Activated CD4-positive, alpha-beta memory T cell treated with anti-CD3 and anti-CD28 coated beads for 36 hours (primary cell): ENCODE results near the gene CD300E. TPM values are rescaled to one million over a fixed set of nuclear protein-coding genes. Genes with fewer than 3 reads are reported as not detected.
"Not testable (repeated sequence)": the region's sequence is repeated elsewhere in the genome, so short reads cannot be mapped to it uniquely, and the experiment has no call there.

ENCODE experiments used
- CTCF ChIA-PET: fragments of 350-600 bp; sonication (Branson Sonifier 250); formaldehyde crosslinking; loops from one replicate; lab custom pipeline; 2021; ENCODE audit warnings: antibody characterized with exemption, inconsistent platforms; lab: Charles Lee
- POLR2A ChIA-PET: fragments of 350-600 bp; sonication (Branson Sonifier 250); formaldehyde crosslinking; loops from one replicate; lab custom pipeline; 2021; ENCODE audit warnings: antibody characterized with exemption; lab: Charles Lee
- DNase-seq: peaks from one replicate; pipeline ENCODE4 v3.0.0-alpha.2; 2020
- H3K27ac Mint-ChIP-seq: one replicate; pipeline ENCODE4 v1.8.0; 2021; ENCODE audit warnings: mixed read lengths
- H3K27me3 Mint-ChIP-seq: one replicate; pipeline ENCODE4 v1.8.0; 2021; ENCODE audit warnings: mixed read lengths
- H3K36me3 Mint-ChIP-seq: one replicate; pipeline ENCODE4 v1.8.0; 2021; ENCODE audit warnings: mixed read lengths
- H3K4me1 Mint-ChIP-seq: one replicate; pipeline ENCODE4 v1.8.0; 2021; ENCODE audit warnings: low read depth, mixed read lengths
- H3K4me3 Mint-ChIP-seq: one replicate; pipeline ENCODE4 v1.8.0; 2021; ENCODE audit warnings: mild to moderate bottlenecking, mixed read lengths
- H3K9me3 Mint-ChIP-seq: one replicate; pipeline ENCODE4 v1.8.0; 2021; ENCODE audit warnings: mixed read lengths
- intact Hi-C: fragments of 100-400 bp; cut with micrococcal nuclease; formaldehyde crosslinking; loops from one replicate; pipeline ENCODE4 v1.15.1; 2023
- total RNA-seq, 2 experiments: library from RNA; stranded (reverse); gene quantifications; one replicate each; pipeline ENCODE4 v1.2.3, GENCODE V29; 2021

Gene CD300E
- total RNA-seq, 2 experiments from 2014 or later = not detected

DNA sequence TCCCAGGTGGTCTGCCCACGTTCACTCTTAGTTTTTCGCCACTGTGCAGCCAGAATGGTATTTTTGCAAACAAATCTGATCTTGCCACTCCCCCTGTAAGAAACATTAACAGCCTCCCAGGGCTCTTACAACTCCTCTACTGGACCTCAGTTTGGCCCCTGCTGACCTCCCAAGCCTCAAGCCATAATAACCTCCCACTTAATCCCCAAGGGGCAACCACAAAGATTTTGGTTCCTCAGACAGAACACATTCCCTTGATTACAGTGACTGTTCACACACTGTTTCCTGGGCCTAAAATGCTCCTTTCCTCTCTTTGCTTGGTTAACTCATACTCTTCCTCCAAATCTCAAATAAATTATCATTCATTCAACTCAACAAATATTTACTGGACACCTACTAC lies 21.5 kb upstream of the CD300E start:
- H3K4me1 Mint-ChIP-seq = peaks cover 2% of the 10 kb centered on the region
- POLR2A ChIA-PET = no interaction called here
- no peak for DNase-seq
- H3K36me3 Mint-ChIP-seq = no peaks in the 10 kb centered on the region
- H3K27ac Mint-ChIP-seq = no peak overlapping the region
- CTCF ChIA-PET = interaction anchor here (0.9 to 2.4 kb wide), 4 partner anchors 12 to 266 kb away, joined by 3 to 9 read pairs (median 3); no protein-coding TSS in a partner anchor
- H3K27me3 Mint-ChIP-seq = peaks cover 31% of the 10 kb centered on the region
- H3K4me3 Mint-ChIP-seq = no peak overlapping the region
- intact Hi-C loops = no loop called here
- no peaks in the 10 kb centered on the region for H3K9me3 Mint-ChIP-seq

DNA sequence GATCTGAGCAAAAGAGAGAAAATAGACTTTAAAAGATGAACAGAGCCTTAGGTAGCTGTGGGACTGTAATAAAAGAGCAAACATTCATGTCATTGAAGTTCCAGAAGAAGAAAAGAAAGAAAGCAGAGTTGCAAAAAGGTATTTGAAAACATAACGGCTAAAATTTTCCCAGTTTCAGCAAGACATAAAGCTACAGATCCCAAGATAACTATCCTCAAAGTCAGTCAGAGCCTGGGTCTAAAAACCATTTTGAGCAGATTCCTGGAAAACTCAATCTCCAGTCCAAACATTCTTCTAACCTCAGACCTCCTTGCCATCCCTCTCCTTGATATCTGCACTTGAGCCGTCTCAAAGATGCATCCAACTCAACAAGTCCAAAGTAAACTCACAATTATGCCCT lies 20.9 kb upstream of the CD300E start:
- ChIA-PET CTCF (interaction anchor here (0.9 to 2.4 kb wide), 2 partner anchors 13 to 79 kb away, joined by 3 to 9 read pairs; no protein-coding TSS in a partner anchor), POLR2A (interaction anchor here (0.7 kb wide), 1 partner anchor 115 kb away, joined by 3 read pairs; no protein-coding TSS in a partner anchor)
- DNase-seq = no peak
- Mint-ChIP-seq H3K4me3 (no peak overlapping the region), H3K27ac (no peak overlapping the region), H3K4me1 (peaks cover 8% of the 10 kb centered on the region), H3K36me3 (no peaks in the 10 kb centered on the region), H3K9me3 (no peaks in the 10 kb centered on the region), H3K27me3 (peaks cover 31% of the 10 kb centered on the region)
- intact Hi-C loops = loop anchor here (5.0 kb wide), 1 partner anchor 33 kb away; no protein-coding TSS in a partner anchor

DNA sequence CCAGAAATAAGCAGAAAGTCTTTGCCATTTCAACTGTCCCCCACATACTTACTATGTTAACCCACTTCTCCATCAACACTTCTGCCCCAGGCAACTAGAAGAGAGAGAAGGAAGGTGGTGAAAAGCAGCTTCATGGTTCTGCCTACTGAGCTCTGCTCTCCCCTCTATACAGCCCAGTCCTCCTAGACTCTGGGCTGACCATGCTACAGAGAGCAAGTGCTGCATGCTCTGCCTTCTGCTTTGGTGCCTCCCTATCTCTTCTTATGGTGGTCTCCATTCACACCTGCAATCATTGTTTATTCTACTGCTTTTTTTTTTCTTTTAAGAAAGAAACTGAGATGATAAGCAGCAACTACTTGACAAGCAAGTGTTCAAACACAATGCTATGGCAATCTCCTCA lies 20.3 kb upstream of the CD300E start:
- CTCF ChIA-PET = interaction anchor here (0.9 to 2.4 kb wide), 2 partner anchors 14 to 78 kb away, joined by 3 to 9 read pairs; no protein-coding TSS in a partner anchor
- no peak overlapping the region for H3K4me3 Mint-ChIP-seq
- peaks cover 10% of the 10 kb centered on the region for H3K4me1 Mint-ChIP-seq
- intact Hi-C loops = loop anchor here (5.0 kb wide), 1 partner anchor 33 kb away; no protein-coding TSS in a partner anchor
- H3K36me3 Mint-ChIP-seq = no peaks in the 10 kb centered on the region
- POLR2A ChIA-PET = interaction anchor here (0.7 kb wide), 1 partner anchor 116 kb away, joined by 3 read pairs; no protein-coding TSS in a partner anchor
- no peaks in the 10 kb centered on the region for H3K9me3 Mint-ChIP-seq
- no peak for DNase-seq
- peaks cover 29% of the 10 kb centered on the region for H3K27me3 Mint-ChIP-seq
- no peak overlapping the region for H3K27ac Mint-ChIP-seq

DNA sequence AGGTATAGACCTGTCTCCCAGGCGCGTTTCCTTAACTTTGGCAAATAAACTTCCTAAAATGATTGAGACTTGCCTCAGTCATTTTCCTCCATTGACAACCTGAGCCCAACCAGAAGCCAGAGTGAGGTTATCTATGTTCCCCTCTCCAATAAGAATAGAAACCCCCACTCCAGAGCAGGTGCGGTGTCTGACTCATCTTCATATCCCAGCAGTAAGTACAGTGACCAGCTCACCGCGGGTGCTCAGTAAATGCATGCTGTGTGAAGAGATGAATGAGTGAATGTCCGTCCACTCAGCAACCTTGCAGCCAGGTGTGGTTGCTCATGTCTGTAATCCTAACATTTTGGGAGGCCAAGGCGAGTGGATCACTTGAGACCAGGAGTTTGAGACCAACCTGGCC lies 19.5 kb upstream of the CD300E start:
- Mint-ChIP-seq H3K4me1 (peaks cover 10% of the 10 kb centered on the region), H3K27ac (no peak overlapping the region), H3K9me3 (no peaks in the 10 kb centered on the region), H3K27me3 (peaks cover 33% of the 10 kb centered on the region), H3K36me3 (no peaks in the 10 kb centered on the region), H3K4me3 (no peak overlapping the region)
- DNase-seq = no peak
- CTCF ChIA-PET = interaction anchor here (2.4 kb wide), 1 partner anchor 14 kb away, joined by 9 read pairs; no protein-coding TSS in a partner anchor
- POLR2A ChIA-PET = no interaction called here
- intact Hi-C loops = loop anchor here (5.0 kb wide), 1 partner anchor 34 kb away; no protein-coding TSS in a partner anchor

DNA sequence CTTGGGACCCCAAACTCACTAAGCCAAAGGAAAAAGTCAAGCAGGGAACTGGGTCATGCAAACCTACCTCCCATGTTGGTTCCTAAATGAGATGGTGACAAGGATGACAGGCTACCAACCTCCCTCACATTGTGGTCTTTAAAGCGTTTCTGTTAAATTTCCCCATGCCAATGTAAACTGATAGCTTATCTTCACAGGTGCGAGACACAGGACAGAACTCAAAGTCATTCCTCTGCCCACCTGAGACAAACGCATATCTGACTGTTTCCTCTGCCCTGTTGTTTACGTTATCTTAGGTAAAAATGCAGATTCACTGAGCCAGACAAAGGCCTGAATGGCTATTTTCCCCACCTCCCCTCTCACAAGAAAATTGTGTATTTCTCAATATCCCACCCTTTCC lies 19.0 kb upstream of the CD300E start:
- Mint-ChIP-seq H3K27me3 (peaks cover 34% of the 10 kb centered on the region), H3K27ac (no peak overlapping the region), H3K4me1 (peaks cover 10% of the 10 kb centered on the region), H3K9me3 (no peaks in the 10 kb centered on the region), H3K36me3 (no peaks in the 10 kb centered on the region), H3K4me3 (no peak overlapping the region)
- ChIA-PET CTCF (interaction anchor here (0.6 to 2.4 kb wide), 2 partner anchors 15 to 69 kb away, joined by 5 to 9 read pairs; no protein-coding TSS in a partner anchor), POLR2A (no interaction called here)
- DNase-seq = no peak
- intact Hi-C loops = loop anchor here (5.0 kb wide), 1 partner anchor 35 kb away; no protein-coding TSS in a partner anchor

DNA sequence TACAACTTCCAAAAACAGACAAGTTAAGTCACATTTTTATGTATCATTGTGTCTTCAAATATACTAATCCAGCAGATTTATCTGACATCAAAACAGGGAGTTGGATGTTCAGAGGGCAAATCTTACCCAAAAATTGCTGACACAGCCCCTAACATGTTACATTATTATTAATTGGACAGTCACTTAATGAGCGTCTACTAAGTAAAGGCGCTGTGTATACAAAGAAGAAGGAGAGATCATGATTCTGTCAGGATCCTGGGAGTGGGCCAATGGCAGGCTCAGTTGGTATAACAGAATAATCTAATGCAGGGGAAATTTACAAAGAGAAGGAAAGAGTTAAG lies 18.4 kb upstream of the CD300E start:
- no peaks in the 10 kb centered on the region for H3K9me3 Mint-ChIP-seq
- CTCF ChIA-PET = interaction anchor here (0.6 kb wide), 1 partner anchor 70 kb away, joined by 5 read pairs; no protein-coding TSS in a partner anchor
- H3K4me1 Mint-ChIP-seq = peaks cover 10% of the 10 kb centered on the region
- DNase-seq = no peak
- no peaks in the 10 kb centered on the region for H3K36me3 Mint-ChIP-seq
- intact Hi-C loops = loop anchor here (5.0 kb wide), 1 partner anchor 35 kb away; no protein-coding TSS in a partner anchor
- H3K4me3 Mint-ChIP-seq = no peak overlapping the region
- POLR2A ChIA-PET = no interaction called here
- H3K27ac Mint-ChIP-seq = no peak overlapping the region
- H3K27me3 Mint-ChIP-seq = peaks cover 32% of the 10 kb centered on the region

DNA sequence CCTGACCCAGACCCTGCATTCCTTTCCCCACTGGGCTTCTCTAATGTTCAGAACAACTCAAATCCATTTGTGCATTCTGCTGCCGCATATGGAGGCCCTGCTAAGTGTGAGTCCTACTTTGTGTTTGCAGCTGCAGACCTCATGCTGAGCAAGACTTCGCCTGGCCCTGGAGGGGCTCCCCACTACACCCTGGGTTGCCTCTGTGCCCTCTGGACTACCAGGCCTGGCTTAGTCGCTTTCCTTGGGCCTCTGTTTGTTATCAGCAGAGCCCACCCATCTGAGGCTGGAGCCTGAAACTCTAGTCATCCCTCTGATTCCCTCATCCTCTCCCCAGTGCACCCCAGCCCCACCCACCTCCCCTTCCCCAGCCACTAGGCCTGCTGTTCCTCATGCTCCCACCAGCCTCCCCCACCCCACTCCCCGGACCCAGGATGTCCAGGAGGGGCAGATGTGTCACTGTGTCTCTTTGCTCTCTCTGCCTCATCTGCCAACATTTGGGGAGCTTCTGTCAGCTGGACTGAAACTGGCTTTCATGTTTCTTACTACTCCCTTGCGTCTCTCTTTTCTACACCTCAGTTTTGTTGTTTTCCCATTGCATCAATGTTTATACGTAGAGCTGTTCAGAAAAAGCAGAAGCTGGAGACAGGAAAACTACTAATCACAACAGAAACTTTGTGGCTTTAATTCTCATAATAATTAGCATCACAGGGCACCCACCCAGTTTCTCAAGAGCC lies 17.9 kb upstream of the CD300E start:
- peaks cover 10% of the 10 kb centered on the region for H3K4me1 Mint-ChIP-seq
- H3K27ac Mint-ChIP-seq = no peak overlapping the region
- H3K36me3 Mint-ChIP-seq = no peaks in the 10 kb centered on the region
- POLR2A ChIA-PET = no interaction called here
- no peak for DNase-seq
- CTCF ChIA-PET = interaction anchor here (2.8 kb wide), 1 partner anchor 16 kb away, joined by 8 read pairs; no protein-coding TSS in a partner anchor
- no peaks in the 10 kb centered on the region for H3K9me3 Mint-ChIP-seq
- no peak overlapping the region for H3K4me3 Mint-ChIP-seq
- H3K27me3 Mint-ChIP-seq = peaks cover 34% of the 10 kb centered on the region
- intact Hi-C loops = loop anchor here (5.0 kb wide), 1 partner anchor 36 kb away; no protein-coding TSS in a partner anchor

DNA sequence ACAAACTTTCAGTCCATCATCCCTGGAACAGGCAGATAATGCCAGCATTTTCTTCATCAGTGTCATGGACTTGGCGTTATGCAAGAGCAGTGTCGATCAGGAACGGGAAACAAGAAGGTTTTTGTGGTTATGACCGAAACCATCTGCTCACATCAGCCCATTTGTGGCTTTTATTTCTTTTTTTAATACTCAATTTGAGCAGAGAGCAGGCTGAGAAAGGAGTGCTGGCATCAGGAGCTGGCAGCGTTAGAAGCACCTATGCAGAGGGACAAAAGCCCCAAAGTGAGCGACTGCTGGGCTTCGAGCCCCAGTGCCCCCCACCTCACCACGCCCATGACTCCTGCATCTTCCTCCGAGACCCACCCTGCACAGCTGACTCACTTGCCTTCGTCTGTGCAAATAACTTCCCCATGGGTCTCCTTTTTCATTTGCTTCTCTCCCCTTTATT lies 16.2 kb upstream of the CD300E start:
- CTCF ChIA-PET = interaction anchor here (2.8 kb wide), 1 partner anchor 18 kb away, joined by 8 read pairs; no protein-coding TSS in a partner anchor
- H3K27me3 Mint-ChIP-seq = peaks cover 27% of the 10 kb centered on the region

DNA sequence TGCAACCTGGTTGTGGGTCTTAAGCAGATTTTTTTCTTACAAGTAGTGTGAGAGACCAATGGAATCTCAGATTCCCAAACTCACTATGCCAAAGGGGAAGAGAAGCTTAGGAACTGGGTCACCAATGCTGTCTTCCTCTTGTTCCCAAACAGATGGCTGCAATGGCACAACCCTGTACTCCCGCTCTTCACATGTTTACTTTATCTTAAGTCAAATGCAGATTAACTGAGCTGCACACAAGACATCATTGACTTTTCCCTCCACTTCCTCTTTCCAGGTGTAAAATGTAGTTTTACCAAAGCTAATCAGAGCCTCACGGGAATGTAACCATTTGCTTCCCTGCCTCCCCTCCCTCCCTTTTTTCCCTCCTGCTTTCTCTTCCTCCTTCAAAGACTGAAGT lies 14.4 kb upstream of the CD300E start:
- Mint-ChIP-seq H3K9me3 (no peaks in the 10 kb centered on the region), H3K4me1 (peaks cover 10% of the 10 kb centered on the region), H3K27ac (no peak overlapping the region), H3K4me3 (no peak overlapping the region), H3K36me3 (no peaks in the 10 kb centered on the region), H3K27me3 (peaks cover 27% of the 10 kb centered on the region)
- no peak for DNase-seq
- intact Hi-C loops = no loop called here
- ChIA-PET CTCF (interaction anchor here (1.0 kb wide), 1 partner anchor 107 kb away, joined by 3 read pairs; no protein-coding TSS in a partner anchor), POLR2A (no interaction called here)

More for the DNA sequence above, 16.2 kb upstream of the CD300E start:
- H3K4me1 Mint-ChIP-seq = peaks cover 10% of the 10 kb centered on the region
- POLR2A ChIA-PET = no interaction called here
- no peaks in the 10 kb centered on the region for H3K9me3 Mint-ChIP-seq
- DNase-seq = peak; percentile 18
- no peak overlapping the region for H3K4me3 Mint-ChIP-seq
- no peak overlapping the region for H3K27ac Mint-ChIP-seq
- intact Hi-C loops = loop anchor here (5.0 kb wide), 1 partner anchor 38 kb away; no protein-coding TSS in a partner anchor
- H3K36me3 Mint-ChIP-seq = no peaks in the 10 kb centered on the region

DNA sequence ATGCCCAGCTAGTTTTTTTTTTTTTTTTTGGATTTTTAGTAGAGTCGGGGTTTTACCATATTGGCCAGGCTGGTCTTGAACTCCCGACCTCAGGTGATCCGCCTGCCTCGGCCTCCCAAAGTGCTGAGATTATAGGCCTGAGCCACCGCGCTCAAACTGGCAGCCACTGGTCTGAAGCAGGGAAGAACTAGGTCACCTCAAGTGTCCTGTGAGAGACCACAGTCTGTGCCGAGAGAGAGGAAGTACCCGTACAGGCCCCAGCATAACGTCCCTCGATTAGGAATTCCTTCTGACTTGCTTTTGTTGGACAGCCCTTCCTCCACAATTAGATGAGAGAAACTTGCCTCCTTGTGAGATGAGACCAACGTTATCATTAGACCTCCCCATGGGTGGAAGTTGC lies 13.7 kb upstream of the CD300E start:
- peaks cover 22% of the 10 kb centered on the region for H3K27me3 Mint-ChIP-seq
- no peaks in the 10 kb centered on the region for H3K9me3 Mint-ChIP-seq
- no peak overlapping the region for H3K27ac Mint-ChIP-seq
- POLR2A ChIA-PET = no interaction called here
- no peak for DNase-seq
- H3K4me1 Mint-ChIP-seq = peaks cover 10% of the 10 kb centered on the region
- no peaks in the 10 kb centered on the region for H3K36me3 Mint-ChIP-seq
- no peak overlapping the region for H3K4me3 Mint-ChIP-seq
- CTCF ChIA-PET = interaction anchor here (1.0 to 1.1 kb wide), 2 partner anchors 21 to 107 kb away, joined by 3 read pairs; no protein-coding TSS in a partner anchor
- intact Hi-C loops = no loop called here

DNA sequence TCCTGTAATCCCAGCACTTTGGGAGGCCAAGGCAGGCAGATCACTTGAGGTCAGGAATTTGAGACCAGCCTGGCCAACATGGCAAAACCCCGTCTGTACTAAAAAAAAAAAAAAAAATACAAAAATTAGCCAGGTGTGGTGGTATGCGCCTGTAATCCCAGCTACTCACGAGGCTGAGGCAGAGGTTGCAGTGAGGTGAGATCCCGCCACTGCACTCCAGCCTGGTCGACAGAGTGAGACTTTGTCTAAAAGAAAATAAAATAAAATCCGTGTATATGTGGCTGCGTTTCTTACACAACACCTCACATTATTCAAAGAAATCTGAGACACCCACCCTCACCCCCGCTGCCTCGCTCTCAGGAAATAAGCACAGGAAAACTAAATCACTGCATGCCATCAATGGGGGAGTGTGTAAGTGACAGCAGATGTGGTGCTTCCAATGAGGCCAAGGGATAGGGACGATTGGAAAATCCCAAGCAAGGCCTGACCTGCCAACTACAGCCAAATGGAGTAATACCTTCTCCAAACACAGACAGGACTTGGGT lies 13.1 kb upstream of the CD300E start:
- DNase-seq, H3K9me3 Mint-ChIP-seq, H3K27ac Mint-ChIP-seq, H3K4me3 Mint-ChIP-seq, H3K36me3 Mint-ChIP-seq, intact Hi-C loops, POLR2A ChIA-PET: not testable (repeated sequence)
- Mint-ChIP-seq H3K27me3 (peaks cover 18% of the 10 kb centered on the region), H3K4me1 (peaks cover 10% of the 10 kb centered on the region)
- CTCF ChIA-PET = interaction anchor here (1.1 kb wide), 1 partner anchor 22 kb away, joined by 3 read pairs; no protein-coding TSS in a partner anchor

DNA sequence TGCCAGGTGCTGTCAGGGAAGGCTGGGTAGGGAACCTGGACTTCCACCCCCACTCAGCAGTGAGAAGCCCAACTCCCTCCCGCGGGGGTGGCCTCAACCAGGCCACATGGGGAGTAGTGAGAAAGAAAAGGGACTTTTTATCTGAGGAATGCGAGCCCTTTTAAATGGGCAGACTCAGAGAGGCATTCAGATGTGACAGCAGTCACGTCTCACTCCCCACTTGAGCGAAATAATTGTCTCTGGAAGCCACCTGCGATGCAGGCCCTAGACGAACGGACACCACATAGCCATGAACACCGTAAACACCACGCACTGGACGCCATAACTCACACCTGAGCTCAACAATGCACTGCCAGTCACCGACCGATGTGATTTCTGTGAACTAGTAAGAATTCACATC lies 11.9 kb upstream of the CD300E start:
- Mint-ChIP-seq H3K36me3 (no peaks in the 10 kb centered on the region), H3K4me3 (no peak overlapping the region), H3K9me3 (no peaks in the 10 kb centered on the region), H3K27ac (no peak overlapping the region), H3K4me1 (peaks cover 10% of the 10 kb centered on the region), H3K27me3 (peaks cover 21% of the 10 kb centered on the region)
- intact Hi-C loops = no loop called here
- POLR2A ChIA-PET = no interaction called here
- DNase-seq = no peak
- CTCF ChIA-PET = no interaction called here
